Epithelial cell of proximal tubule (primary cell): ENCODE measurements around the gene CDHR5. TPM values are rescaled to one million over a fixed set of nuclear protein-coding genes. Genes with fewer than 3 reads are reported as not detected.

Experiments used
- DNase-seq: peaks from one replicate; pipeline ENCODE4 v3.0.0-alpha.2; 2011; ENCODE audit warnings: low read depth
- H3K4me3 ChIP-seq: 2 replicates; pipeline ENCODE4 v1.5.1; 2011; ENCODE audit warnings: low read depth, mild to moderate bottlenecking, low read length
- CTCF ChIP-seq: conservative IDR thresholded peaks from 2 replicates; pipeline ENCODE4 v1.5.1; 2012; ENCODE audit warnings: low read depth, mild to moderate bottlenecking, low read length
- total RNA-seq: library from RNA; depleted of rRNA; stranded (reverse); fragments of >200 nt; gene quantifications from 2 replicates; pipeline ENCODE4 v1.2.3, GENCODE V29; 2015

The CDHR5 gene
- total RNA-seq, 1 donor from 2014 or later = not detected

DNA sequence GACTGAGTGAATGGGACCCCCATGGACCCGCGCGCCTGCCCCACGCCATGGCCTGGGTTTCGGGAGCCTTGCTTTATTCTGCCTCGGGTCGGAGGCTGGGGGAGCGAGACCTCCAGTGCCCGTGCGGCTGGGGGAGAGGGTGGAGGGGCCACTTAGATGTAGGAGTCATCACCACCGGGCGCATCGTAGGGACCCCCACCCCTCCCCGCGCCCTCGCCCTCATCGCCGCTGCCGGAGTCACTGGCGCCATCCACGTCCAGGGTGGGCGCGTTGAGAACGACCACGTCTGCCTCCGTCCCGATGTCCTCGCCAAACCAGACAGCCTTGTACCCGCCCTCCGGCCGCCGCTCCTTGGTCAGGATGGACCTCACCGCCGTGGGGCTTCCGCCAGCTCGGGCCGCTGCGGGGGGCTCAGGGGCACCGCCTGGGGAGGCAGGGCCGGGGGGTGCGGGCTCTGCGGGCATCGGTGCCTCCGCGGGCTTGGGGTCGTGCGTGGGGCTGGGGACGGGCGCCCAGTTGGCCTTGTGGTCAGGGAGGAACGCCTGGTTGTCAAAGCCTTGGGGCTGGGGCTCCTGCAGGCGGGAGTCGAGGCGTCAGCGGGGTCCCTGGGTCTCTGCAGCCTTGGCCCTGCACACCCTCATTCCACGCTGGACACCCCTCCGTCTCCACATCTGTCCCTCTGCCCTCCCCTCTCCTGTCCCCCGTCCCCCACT, 7.4 kb downstream of the CDHR5 start:
- no peak overlapping the region for H3K4me3 ChIP-seq
- no peak for DNase-seq
- no peak for TF ChIP-seq CTCF

- DNase-seq = no peak
- H3K4me3 ChIP-seq = peak overlapping the region; percentile 82
- no peak for TF ChIP-seq CTCF
Observed at GRCh38 chr11:616320-617198, 8.2 kb downstream of the CDHR5 start.

GRCh38 chr11:615504-616319, 9.0 kb downstream of the CDHR5 start, which contains the start of gene IRF7:
TSS of gene IRF7 (minus strand) at chr11:615950. CDS start at chr11:615364, 586 bp downstream.
- no peak for TF ChIP-seq CTCF
- peak; percentile 12 for DNase-seq
- H3K4me3 ChIP-seq = peak within 1 kb of the TSS; percentile 82

DNA sequence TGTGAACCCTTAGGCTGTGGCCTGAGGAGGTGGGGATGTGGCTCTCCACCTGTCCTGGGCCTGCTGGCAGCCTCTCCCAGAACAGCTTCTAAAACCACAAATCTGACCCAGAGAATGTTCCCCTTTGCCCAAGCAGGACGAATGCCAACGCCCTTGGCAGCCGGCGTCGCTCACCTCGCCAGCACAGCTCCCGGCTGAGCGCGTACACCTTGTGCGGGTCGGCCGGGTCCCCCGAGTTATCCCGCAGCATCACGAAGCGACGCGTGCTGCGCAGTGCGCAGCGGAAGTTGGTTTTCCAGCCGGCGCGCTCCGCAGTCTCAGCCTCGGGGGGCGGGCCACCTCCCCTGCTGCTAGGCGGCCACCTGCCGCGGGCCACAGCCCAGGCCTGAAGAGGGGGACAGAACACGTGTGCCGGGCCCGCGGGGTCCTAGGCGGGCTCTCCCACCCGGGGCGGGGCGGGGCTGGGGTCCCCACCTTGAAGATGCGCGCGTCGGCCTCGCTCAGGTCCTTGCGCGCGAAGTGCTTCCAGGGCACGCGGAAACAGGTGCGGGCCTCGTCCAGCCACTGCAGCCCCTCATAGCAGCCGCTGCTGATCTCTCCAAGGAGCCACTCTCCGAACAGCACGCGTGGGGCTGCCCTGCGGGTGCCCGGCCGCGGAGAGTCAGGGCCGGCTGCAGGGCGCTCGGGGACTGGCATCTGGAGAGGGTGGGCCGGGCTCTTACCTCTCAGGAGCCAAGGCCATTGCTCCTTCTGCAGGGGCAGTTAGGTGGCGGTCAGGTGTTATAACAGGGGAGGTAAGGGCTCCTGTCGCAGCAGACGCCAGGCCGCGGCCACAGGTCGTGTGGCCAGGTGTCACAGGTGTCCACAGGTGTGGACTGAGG, 9.9 kb downstream of the CDHR5 start:
- H3K4me3 ChIP-seq = peak overlapping the region; percentile 82
- no peak for TF ChIP-seq CTCF
- no peak for DNase-seq

DNA sequence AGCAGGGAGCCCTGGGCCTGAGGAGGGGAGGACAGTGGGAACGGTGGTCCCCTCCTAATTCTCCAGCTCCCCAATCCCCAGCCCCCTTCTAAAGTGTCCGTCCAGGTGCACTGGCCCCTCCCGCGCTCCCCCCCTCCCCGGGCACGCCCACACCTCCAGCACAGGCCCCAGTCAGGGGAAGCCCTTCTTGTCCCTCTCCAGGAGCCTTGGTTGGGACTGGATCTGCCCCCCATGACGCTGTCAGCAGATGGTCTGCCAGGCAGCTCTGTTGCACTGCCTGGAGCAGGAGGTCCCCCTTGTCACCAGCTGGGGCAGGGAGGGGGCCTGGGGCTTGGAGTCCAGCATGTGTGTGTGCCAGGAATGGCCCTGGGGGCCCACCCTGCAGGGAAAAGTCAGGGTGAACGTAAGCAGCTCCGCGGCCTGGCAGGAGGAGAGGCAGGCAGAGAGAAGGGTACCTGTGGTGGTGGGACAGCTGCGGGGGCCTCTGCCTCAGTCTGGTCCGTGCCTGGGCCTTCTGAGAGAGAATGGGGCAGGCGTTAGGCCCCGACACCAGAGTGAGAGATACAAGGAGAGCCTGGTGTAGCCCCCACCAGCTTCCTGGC, 10.6 kb downstream of the CDHR5 start:
- DNase-seq = no peak
- no peak overlapping the region for H3K4me3 ChIP-seq
- TF ChIP-seq CTCF = no peak
